Lower lobe of right lung (tissue), 2 donors: Measurements from ENCODE around the gene SPAST. TPM values are rescaled to one million over a fixed set of nuclear protein-coding genes. Genes with fewer than 3 reads are reported as not detected.

Experiments used
- ATAC-seq, 2 donors: fragments of 200-7000 bp; cut with Tn5 transposase; one replicate each; pipeline ENCODE4 v1.9.1; 2020 to 2022; ENCODE audit warnings: mild to moderate bottlenecking in 2 of 2, moderate library complexity in 2 of 2
- DNase-seq: peaks from one replicate; pipeline ENCODE4 v3.0.0-alpha.2; 2020
- H3K27ac ChIP-seq: fragments of 200-600 bp; one replicate; pipeline ENCODE4 v1.8.0; 2022
- H3K27me3 ChIP-seq: fragments of 200-600 bp; one replicate; pipeline ENCODE4 v1.8.0; 2022; ENCODE audit warnings: low read depth
- H3K36me3 ChIP-seq: fragments of 200-600 bp; one replicate; pipeline ENCODE4 v1.8.0; 2022; ENCODE audit warnings: mild to moderate bottlenecking
- H3K4me1 ChIP-seq: fragments of 200-600 bp; one replicate; pipeline ENCODE4 v1.8.0; 2022
- H3K4me3 ChIP-seq: fragments of 200-600 bp; one replicate; pipeline ENCODE4 v1.8.0; 2022; ENCODE audit warnings: mild to moderate bottlenecking
- H3K9me3 ChIP-seq: fragments of 200-600 bp; one replicate; pipeline ENCODE4 v1.8.0; 2022
- intact Hi-C: fragments of 100-400 bp; cut with DNase I; formaldehyde crosslinking; loops from one replicate; pipeline ENCODE4 v1.11.0; 2022
- total RNA-seq: library from RNA; stranded (reverse); fragmentation: NEBNext Ultra II Directional; extraction: Animal tissue kit (Norgen Biotek cat#: 25700); gene quantifications from one replicate; pipeline ENCODE4 v1.2.1, GENCODE V29; 2021
- TF ChIP-seq, protein P1 (sequence below): fragments of 200-600 bp; IDR thresholded peaks from one replicate; pipeline ENCODE4 v1.8.0; 2022; ENCODE audit warnings: antibody characterized with exemption, mild to moderate bottlenecking
- donor health status: DM: no; HTN: yes; CAD: no; lungs with severe emphysema.

Gene SPAST
- total RNA-seq, 1 donor from 2014 or later, result 18.7 TPM

DNA sequence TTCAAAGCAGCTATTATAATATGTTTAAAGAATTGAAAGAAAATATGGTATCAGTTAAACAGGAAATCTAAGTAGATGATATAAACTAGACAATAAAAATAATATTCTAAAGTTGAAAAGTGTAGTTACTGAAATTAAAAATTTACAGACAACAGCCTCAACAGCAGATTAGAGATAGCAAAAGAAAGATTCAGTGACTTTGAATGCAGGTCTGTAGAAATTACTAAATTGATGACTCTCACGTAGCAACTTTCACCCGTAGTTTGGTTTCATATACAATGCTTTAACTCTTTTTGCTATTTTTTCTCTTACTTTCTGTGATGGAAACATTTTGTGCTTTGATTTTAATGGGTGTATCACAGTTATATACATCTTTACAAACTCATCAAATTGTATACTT is 44.8 kb downstream of the SPAST start:
- Histone ChIP-seq H3K4me1 (no peaks in the 10 kb centered on the region), H3K4me3 (no peak overlapping the region), H3K36me3 (peaks cover 33% of the 10 kb centered on the region), H3K9me3 (no peaks in the 10 kb centered on the region), H3K27ac (no peak overlapping the region), H3K27me3 (no peaks in the 10 kb centered on the region)
- TF ChIP-seq, protein P1, sequence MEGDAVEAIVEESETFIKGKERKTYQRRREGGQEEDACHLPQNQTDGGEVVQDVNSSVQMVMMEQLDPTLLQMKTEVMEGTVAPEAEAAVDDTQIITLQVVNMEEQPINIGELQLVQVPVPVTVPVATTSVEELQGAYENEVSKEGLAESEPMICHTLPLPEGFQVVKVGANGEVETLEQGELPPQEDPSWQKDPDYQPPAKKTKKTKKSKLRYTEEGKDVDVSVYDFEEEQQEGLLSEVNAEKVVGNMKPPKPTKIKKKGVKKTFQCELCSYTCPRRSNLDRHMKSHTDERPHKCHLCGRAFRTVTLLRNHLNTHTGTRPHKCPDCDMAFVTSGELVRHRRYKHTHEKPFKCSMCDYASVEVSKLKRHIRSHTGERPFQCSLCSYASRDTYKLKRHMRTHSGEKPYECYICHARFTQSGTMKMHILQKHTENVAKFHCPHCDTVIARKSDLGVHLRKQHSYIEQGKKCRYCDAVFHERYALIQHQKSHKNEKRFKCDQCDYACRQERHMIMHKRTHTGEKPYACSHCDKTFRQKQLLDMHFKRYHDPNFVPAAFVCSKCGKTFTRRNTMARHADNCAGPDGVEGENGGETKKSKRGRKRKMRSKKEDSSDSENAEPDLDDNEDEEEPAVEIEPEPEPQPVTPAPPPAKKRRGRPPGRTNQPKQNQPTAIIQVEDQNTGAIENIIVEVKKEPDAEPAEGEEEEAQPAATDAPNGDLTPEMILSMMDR, result no peak
- DNase-seq (no peak), ATAC-seq (no peak)
- intact Hi-C loops, result no loop called here

DNA sequence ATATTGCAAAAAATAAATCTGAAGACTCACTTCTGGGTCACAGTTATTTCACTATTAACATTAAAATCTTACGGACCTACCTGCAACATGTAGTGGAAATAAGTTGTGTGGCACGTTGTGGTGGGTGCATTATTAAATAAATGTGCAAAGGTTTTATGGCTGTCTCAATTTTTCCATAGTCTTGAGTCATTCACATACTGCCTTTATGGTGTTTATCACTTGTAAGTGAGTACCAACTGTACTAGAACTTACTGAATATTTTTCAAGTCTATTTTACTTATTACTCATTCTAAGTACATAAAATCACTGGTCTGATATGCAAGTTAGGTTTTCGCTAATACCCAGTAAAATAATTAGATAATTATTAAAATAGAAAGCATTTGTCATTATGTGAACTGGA is 54.7 kb downstream of the SPAST start:
- H3K36me3 ChIP-seq, result peaks cover 73% of the 10 kb centered on the region
- intact Hi-C loops, result no loop called here
- no peaks in the 10 kb centered on the region for H3K9me3 ChIP-seq
- H3K27me3 ChIP-seq, result no peaks in the 10 kb centered on the region
- DNase-seq, result no peak
- TF ChIP-seq, protein P1, result no peak
- ATAC-seq, result no peak
- no peaks in the 10 kb centered on the region for H3K4me1 ChIP-seq
- no peak overlapping the region for H3K27ac ChIP-seq
- H3K4me3 ChIP-seq, result no peak overlapping the region

DNA sequence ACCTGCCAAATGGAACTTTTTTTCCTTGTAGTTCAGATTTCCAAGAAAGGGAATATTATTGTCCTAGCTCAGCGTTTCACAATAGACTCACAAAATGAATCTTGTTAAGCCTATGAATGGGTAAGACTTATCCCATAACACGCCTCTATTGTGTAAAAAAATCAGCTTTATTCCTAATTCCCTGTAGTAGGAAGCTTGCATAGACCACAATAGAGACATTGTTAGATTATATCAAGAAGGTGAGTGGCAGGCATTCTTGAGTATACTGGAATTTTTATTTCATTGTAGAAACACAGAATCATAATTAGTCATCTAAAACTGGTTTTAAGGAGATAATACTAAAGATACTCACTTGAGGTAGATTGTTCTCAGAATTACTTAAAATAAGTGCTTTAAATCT is 55.8 kb downstream of the SPAST start:
- no peaks in the 10 kb centered on the region for H3K4me1 ChIP-seq
- no peaks in the 10 kb centered on the region for H3K27me3 ChIP-seq
- no peak overlapping the region for H3K4me3 ChIP-seq
- DNase-seq (no peak), ATAC-seq (no peak)
- peaks cover 73% of the 10 kb centered on the region for H3K36me3 ChIP-seq
- no peak overlapping the region for H3K27ac ChIP-seq
- TF ChIP-seq, protein P1, result no peak
- intact Hi-C loops, result no loop called here
- no peaks in the 10 kb centered on the region for H3K9me3 ChIP-seq

DNA sequence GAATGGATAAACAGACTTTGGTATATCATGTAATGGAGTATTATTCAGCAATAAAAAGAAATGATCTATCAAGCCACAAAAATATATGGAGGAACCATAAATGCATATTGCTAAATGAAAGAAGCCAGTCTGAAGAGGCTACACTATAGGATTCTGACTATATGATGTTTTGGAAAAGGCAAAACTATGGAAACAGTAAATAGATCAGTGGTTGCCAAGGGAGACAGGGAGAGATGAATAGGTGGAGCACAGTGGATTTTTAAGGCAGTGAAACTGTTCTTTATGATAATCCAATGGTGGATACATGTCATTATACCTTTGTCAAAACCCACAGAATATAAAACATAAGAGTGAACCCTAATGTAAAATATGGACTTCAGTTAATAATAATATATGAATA is 61.3 kb downstream of the SPAST start:
- H3K27me3 ChIP-seq, result no peaks in the 10 kb centered on the region
- intact Hi-C loops, result no loop called here
- H3K36me3 ChIP-seq, result peaks cover 56% of the 10 kb centered on the region
- TF ChIP-seq, protein P1, result no peak
- no peaks in the 10 kb centered on the region for H3K4me1 ChIP-seq
- no peaks in the 10 kb centered on the region for H3K9me3 ChIP-seq
- ATAC-seq (no peak), DNase-seq (no peak)
- H3K27ac ChIP-seq, result no peak overlapping the region
- no peak overlapping the region for H3K4me3 ChIP-seq

DNA sequence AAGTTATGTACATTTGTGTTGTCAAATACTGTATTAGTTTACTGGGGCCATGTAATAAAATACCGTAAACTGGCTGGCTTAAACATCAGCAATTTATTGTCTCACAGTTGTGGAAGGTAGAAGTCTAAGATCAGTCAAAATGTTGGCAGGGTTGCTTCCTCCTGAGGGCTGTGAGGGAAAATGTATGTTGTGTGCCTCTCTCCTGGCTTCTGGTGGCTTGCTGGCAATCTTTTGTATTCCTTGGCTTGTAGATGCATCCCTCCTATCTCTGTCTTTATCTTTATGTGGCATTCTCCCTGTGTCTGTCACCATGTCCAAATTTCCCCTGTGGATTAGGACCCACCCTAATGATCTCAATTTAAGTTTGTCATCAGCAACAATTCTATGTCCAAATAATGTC is 65.3 kb downstream of the SPAST start:
- no peaks in the 10 kb centered on the region for H3K4me1 ChIP-seq
- DNase-seq (no peak), ATAC-seq (no peak)
- TF ChIP-seq, protein P1, result no peak
- no peak overlapping the region for H3K27ac ChIP-seq
- no peaks in the 10 kb centered on the region for H3K27me3 ChIP-seq
- peaks cover 57% of the 10 kb centered on the region for H3K36me3 ChIP-seq
- H3K4me3 ChIP-seq, result no peak overlapping the region
- no peaks in the 10 kb centered on the region for H3K9me3 ChIP-seq
- intact Hi-C loops, result no loop called here

DNA sequence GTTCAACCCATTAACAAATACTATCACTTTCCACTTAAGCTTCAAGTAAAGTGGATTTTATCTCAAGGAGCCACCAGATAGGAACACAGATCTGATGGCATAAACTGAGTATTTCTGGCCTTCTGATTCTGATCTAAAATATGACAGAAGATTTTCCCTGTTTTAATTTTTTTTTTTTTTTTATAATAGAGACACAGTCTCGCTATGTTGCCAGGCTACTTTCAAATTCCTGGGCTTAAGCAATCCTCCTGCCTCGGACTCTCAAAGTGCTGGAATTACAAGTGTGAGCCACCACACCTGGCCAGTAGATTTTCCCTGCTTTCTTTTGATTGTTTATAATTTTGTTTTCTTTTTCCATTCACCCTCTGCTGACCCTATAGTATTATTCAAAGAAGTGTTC is 65.7 kb downstream of the SPAST start:
- DNase-seq (no peak), ATAC-seq (no peak)
- no peaks in the 10 kb centered on the region for H3K4me1 ChIP-seq
- no peak overlapping the region for H3K27ac ChIP-seq
- TF ChIP-seq, protein P1, result no peak
- H3K36me3 ChIP-seq, result peaks cover 53% of the 10 kb centered on the region
- intact Hi-C loops, result no loop called here
- H3K4me3 ChIP-seq, result no peak overlapping the region
- H3K9me3 ChIP-seq, result no peaks in the 10 kb centered on the region
- H3K27me3 ChIP-seq, result no peaks in the 10 kb centered on the region
